Endodermal cell (in vitro differentiated cells): ENCODE data around the gene EDNRA. TPM values are rescaled to one million over a fixed set of nuclear protein-coding genes. Genes with fewer than 3 reads are reported as not detected.

Source experiments
- DNase-seq: peaks from one replicate; pipeline ENCODE4 v3.0.0-alpha.2; 2017
- H3K27ac ChIP-seq: 2 replicates; pipeline ENCODE4 v1.5.1; 2013; ENCODE audit warnings: mild to moderate bottlenecking, low read depth, low read length, moderate library complexity
- H3K27me3 ChIP-seq: 2 replicates; pipeline ENCODE4 v1.6.1; 2013; ENCODE audit warnings: mild to moderate bottlenecking, low read length, moderate library complexity; ENCODE audit not compliant: insufficient read depth, control insufficient read depth, poor library complexity, severe bottlenecking
- H3K36me3 ChIP-seq: 2 replicates; pipeline ENCODE4 v1.7.0; 2013; ENCODE audit warnings: mild to moderate bottlenecking, low read length, moderate library complexity; ENCODE audit not compliant: control insufficient read depth, insufficient read depth
- H3K4me1 ChIP-seq: one replicate; pipeline ENCODE4 v1.7.0; 2013; ENCODE audit warnings: low read length; ENCODE audit not compliant: control insufficient read depth, insufficient read depth
- H3K4me3 ChIP-seq: 2 replicates; pipeline ENCODE4 v1.5.1; 2013; ENCODE audit warnings: mild to moderate bottlenecking, low read length, moderate library complexity
- H3K9ac ChIP-seq: 2 replicates; pipeline ENCODE4 v1.6.1; 2013; ENCODE audit warnings: mild to moderate bottlenecking, low read length, moderate library complexity; ENCODE audit not compliant: poor library complexity, severe bottlenecking; ENCODE audit errors: extremely low read depth
- H3K9me3 ChIP-seq: 2 replicates; pipeline ENCODE4 v1.6.1; 2013; ENCODE audit warnings: mild to moderate bottlenecking, low read length, moderate library complexity; ENCODE audit not compliant: control insufficient read depth
- H3K27ac Mint-ChIP-seq: 2 replicates; pipeline ENCODE4 v1.8.0; 2020; ENCODE audit warnings: mixed read lengths
- H3K27me3 Mint-ChIP-seq: 2 replicates; pipeline ENCODE4 v1.8.0; 2021; ENCODE audit warnings: mild to moderate bottlenecking, mixed read lengths; ENCODE audit not compliant: insufficient read depth
- H3K36me3 Mint-ChIP-seq: 2 replicates; pipeline ENCODE4 v1.8.0; 2020; ENCODE audit warnings: low read depth, mixed read lengths
- H3K4me1 Mint-ChIP-seq: 2 replicates; pipeline ENCODE4 v1.8.0; 2020; ENCODE audit warnings: mixed read lengths
- H3K4me3 Mint-ChIP-seq: 2 replicates; pipeline ENCODE4 v1.8.0; 2020; ENCODE audit warnings: mild to moderate bottlenecking, moderate library complexity, mixed read lengths
- H3K9me3 Mint-ChIP-seq: 2 replicates; pipeline ENCODE4 v1.8.0; 2020; ENCODE audit warnings: mild to moderate bottlenecking, mixed read lengths
- WGBS, 2 experiments: methylation state at CpG; one replicate each; pipeline versions ENCODE4 v1.1.5 to v1.1.7; 2013; ENCODE audit warnings: missing lambda C conversion rate in 2 of 2, mixed read lengths in 1 of 2; ENCODE audit not compliant: insufficient coverage in 1 of 2, insufficient read length in 1 of 2; 5-methylcytosine and 5-hydroxymethylcytosine counted together
- total RNA-seq, 2 donors: library from RNA; stranded (reverse); fragmentation: NEBNext Ultra II Directional in 1 of 2; extraction: Animal tissue kit (Norgen Biotek cat#: 25700) in 1 of 2; gene quantifications; 2 replicates in 1 of 2; 3 replicates in 1 of 2; pipeline ENCODE4 v1.2.1, GENCODE V29; 2021
- TF ChIP-seq, protein P1 (sequence below): fragments of 200-600 bp; sonication (generic); conservative IDR thresholded peaks from 2 replicates; pipeline ENCODE4 v1.5.0; 2021; ENCODE audit warnings: antibody characterized with exemption, mild to moderate bottlenecking

Gene EDNRA
- total RNA-seq, 2 donors from 2014 or later = 11.5 to 13.2 TPM

DNA sequence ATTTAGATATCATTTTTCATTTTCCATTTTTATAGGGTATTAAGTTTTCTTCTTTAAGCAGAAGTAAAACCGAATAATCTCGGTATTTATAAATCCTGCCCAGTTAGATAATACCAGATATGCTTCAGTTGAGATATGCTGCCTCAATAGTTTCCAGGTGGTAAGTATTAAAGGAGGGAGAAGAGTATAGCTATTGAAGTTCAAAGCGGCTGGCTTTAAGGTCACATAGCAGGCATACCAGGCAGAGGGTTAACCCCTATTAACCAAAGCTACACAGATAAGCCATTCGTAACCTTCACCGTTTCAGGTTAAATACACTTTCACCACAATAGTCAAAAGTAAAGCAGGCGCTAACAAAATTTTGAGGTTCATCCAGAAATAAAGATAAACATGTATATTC is 54.2 kb downstream of the EDNRA start:
- WGBS, 2 experiments = 80 to 90% methylated on average over 2 to 6 of the region's 6 CpGs
- DNase-seq = no peak
- H3K27ac Mint-ChIP-seq = no peak overlapping the region

DNA sequence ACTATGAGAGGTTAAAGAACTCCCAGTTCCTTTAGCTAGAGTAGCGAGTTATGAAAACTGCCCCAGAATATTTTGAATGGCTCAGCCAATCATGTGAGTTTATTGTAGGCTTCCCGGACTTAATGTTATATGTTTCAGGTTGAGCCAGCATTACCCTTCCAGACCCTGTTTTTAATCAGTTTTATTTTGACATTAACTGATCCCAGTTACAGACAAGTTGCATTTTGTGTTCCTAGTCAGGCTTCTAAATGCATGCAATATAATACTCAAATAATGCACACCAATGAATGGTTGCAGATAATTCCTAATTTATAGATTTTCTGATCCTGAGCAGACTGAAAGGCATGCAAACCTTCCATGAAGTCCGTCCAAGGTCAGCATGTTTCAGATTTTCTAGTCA is 57.8 kb downstream of the EDNRA start:
- Histone ChIP-seq H3K9ac (no peak overlapping the region), H3K9me3 (no peaks in the 10 kb centered on the region), H3K4me3 (no peak overlapping the region), H3K36me3 (peaks cover 18% of the 10 kb centered on the region), H3K27me3 (no peaks in the 10 kb centered on the region), H3K4me1 (no peaks in the 10 kb centered on the region), H3K27ac (no peak overlapping the region)
- Mint-ChIP-seq H3K36me3 (peaks cover 8% of the 10 kb centered on the region), H3K4me1 (peaks cover 3% of the 10 kb centered on the region), H3K4me3 (no peak overlapping the region), H3K27ac (no peak overlapping the region), H3K27me3 (no peaks in the 10 kb centered on the region), H3K9me3 (no peaks in the 10 kb centered on the region)
- WGBS, 2 experiments = 80 to 93% methylated on average over 3 of the region's 3 CpGs
- DNase-seq = no peak
- TF ChIP-seq, protein P1, sequence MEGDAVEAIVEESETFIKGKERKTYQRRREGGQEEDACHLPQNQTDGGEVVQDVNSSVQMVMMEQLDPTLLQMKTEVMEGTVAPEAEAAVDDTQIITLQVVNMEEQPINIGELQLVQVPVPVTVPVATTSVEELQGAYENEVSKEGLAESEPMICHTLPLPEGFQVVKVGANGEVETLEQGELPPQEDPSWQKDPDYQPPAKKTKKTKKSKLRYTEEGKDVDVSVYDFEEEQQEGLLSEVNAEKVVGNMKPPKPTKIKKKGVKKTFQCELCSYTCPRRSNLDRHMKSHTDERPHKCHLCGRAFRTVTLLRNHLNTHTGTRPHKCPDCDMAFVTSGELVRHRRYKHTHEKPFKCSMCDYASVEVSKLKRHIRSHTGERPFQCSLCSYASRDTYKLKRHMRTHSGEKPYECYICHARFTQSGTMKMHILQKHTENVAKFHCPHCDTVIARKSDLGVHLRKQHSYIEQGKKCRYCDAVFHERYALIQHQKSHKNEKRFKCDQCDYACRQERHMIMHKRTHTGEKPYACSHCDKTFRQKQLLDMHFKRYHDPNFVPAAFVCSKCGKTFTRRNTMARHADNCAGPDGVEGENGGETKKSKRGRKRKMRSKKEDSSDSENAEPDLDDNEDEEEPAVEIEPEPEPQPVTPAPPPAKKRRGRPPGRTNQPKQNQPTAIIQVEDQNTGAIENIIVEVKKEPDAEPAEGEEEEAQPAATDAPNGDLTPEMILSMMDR = no peak

More for the DNA sequence above, 54.2 kb downstream of the EDNRA start:
- H3K4me3 ChIP-seq = no peak overlapping the region
- Mint-ChIP-seq H3K27me3 (no peaks in the 10 kb centered on the region), H3K9me3 (no peaks in the 10 kb centered on the region), H3K36me3 (no peaks in the 10 kb centered on the region), H3K4me1 (peaks cover 3% of the 10 kb centered on the region), H3K4me3 (no peak overlapping the region)
- TF ChIP-seq, protein P1 = no peak
- H3K9ac ChIP-seq = no peak overlapping the region
- peaks cover 18% of the 10 kb centered on the region for H3K36me3 ChIP-seq
- no peak overlapping the region for H3K27ac ChIP-seq
- H3K4me1 ChIP-seq = no peaks in the 10 kb centered on the region
- no peaks in the 10 kb centered on the region for H3K9me3 ChIP-seq
- no peaks in the 10 kb centered on the region for H3K27me3 ChIP-seq

DNA sequence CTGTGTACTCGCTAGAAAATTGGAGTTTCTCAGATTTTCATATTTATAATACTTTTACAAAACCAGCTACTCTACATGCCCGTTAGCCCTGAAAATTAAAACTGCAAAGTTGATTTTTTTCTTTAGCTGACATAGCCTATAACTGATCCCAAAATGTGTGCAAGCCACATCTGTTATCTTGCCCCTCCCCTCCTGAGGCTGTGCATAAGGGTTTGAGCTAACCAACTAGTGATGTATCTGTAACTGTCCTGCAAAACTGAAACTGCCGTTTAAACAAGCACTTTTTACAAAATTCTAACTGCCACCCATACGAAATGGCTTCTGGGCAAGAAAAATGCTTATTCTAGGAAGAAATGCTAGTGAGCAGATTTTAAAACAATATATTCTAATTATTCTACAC is 59.1 kb downstream of the EDNRA start:
- 94 to 100% methylated on average over 1 to 4 of the region's 4 CpGs for WGBS, 2 experiments

More for the DNA sequence above, 59.1 kb downstream of the EDNRA start:
- no peak overlapping the region for H3K27ac Mint-ChIP-seq
- DNase-seq = no peak
- no peak overlapping the region for H3K27ac ChIP-seq
- TF ChIP-seq, protein P1 = no peak
- no peak overlapping the region for H3K9ac ChIP-seq
- peaks cover 18% of the 10 kb centered on the region for H3K36me3 ChIP-seq
- no peak overlapping the region for H3K4me3 Mint-ChIP-seq
- no peaks in the 10 kb centered on the region for H3K4me1 ChIP-seq
- H3K9me3 Mint-ChIP-seq = no peaks in the 10 kb centered on the region
- H3K4me1 Mint-ChIP-seq = peaks cover 3% of the 10 kb centered on the region
- no peaks in the 10 kb centered on the region for H3K27me3 Mint-ChIP-seq
- H3K27me3 ChIP-seq = no peaks in the 10 kb centered on the region
- H3K9me3 ChIP-seq = no peaks in the 10 kb centered on the region
- peaks cover 8% of the 10 kb centered on the region for H3K36me3 Mint-ChIP-seq
- H3K4me3 ChIP-seq = no peak overlapping the region
